IPS-11a (cell line): ENCODE measurements around the gene C16orf92.

Experiments used
- H3K4me3 ChIP-seq: one replicate; pipeline ENCODE4 v1.5.1; 2013; ENCODE audit warnings: low read depth, low read length, control low read depth

C16orf92 gene, protein sequence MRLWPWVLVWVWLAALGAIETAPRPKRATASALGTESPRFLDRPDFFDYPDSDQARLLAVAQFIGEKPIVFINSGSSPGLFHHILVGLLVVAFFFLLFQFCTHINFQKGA

DNA sequence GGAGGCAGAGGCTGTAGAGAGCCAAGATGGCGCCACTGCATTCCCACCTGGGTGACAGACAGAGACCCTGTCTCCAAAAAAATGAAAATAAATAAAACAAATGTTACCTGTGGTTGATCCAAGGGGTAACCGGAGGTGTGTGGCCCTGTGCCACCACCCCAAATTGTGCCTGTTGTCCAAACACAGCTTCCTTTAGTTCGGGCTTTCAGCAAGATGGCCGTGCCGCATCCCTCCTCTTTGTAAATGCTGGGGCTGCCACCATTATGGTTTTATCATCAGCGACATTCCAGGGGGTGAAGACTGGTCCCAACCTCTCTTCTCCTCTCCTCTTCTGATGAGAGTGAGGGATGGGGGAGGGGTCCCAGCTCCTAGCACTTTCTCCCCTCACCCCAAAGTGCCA is at the start of gene C16orf92:
TSS of gene C16orf92 (plus strand) at position 312 of the 400 bp plus-strand sequence. CDS start 143 bp downstream, outside the sequence.
- no peak within 1 kb of the TSS for H3K4me3 ChIP-seq

DNA sequence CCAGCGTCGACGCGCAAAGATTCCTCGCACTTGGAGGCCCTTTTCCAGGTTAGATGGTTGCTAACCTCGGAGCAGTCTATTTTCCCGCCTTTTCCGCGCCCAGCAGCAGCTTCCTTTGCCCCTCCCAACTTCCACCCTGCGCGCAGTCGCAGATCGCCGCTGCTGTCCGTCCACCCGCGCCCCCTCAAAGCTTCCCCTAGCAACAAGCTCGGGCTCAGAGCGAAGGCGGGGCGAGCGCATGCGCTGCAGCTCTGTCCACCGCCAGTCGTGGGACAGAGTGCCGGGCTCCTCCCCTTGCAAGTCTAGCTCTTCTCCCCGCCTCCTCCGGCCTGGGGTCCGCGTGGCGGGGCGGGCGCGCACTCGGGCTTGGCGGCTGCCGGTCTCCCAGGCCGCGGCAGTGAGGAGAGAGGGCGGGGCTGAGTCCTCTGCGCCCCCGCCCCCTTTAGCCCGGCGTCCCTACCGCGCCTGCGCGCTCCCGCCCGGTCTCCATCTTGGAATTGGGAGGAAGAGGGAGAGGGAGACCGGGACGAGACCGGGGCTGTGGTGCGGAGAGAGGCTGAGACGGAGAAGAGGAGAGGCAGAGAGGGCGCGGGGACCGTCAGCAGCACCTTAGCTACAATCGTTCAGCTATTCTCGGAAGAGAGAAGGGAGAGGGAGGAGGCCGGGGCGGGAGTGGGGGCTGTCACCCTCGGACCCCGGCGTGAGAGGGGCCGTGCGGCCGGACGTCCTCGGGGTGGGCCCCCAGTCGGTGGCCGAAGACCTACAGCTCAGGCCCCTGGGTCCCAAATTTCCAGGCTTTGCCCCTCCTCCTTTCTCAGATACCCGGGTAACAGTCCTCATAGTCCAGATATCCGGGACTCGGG is 49.4 kb upstream of the C16orf92 start, which contains the start of gene TAOK2:
TSS of gene TAOK2 (plus strand) at position 485 of the 863 bp plus-strand sequence. CDS start 3,905 bp downstream, outside the sequence.
- H3K4me3 ChIP-seq = peak within 1 kb of the TSS; percentile 85

DNA sequence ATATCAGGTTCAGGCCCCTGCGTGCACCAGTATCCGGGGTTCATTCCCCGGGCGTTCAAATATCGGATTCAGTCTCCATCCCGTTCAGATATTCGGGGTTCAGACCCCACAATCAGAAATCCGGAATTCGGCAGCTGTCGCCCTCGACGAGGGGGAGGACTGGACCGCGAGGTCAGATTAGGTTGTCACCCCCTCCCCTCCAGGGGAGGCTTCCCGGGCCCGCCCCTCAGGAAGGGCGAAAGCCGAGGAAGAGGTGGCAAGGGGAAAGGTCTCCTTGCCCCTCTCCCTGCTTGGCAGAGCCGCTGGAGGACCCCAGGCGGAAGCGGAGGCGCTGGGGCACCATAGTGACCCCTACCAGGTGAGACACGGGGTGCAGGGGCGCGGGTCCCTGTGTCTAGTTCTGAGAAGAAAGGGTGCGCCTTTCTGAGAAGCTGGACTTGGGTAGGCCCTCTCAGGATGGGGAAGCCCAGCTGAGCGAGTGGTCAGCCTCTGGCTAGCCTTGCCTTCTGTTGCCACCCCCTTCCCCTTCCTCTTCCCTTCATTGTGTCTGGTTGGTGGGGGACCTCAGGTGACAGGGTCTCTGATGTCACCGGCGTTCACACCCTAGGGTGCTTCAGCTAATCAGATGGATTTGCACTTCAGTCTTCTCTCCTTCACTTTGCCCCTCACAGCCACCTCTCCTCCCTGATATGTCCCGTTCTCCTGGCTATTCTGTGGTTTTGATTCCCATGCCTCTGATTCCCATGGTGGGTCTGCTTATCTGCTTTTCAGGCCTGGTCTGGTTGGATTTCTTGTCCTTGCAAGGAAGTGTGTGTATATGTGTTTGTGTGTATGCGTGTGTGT is 48.5 kb upstream of the C16orf92 start:
- peak overlapping the region; percentile 85 for H3K4me3 ChIP-seq

DNA sequence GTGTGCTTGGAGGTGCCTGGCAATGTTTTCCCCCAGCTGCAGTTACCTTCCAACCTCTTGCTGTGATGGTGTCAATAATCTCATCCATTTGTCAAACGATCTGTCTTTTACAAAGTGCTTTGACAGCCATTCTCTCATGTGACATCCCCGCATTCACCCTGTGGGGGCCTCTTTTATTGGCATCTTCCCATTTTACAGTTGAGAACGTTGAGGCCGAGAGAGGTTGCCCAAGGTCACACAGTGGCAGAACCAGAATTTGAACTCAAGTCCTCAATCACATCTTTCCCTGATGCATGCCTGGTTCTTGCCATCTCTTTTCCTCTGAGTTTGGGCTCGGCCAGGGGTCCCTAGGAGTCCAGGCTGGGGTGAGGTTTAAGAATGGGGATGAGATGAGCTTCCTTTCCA is 47.9 kb upstream of the C16orf92 start:
- H3K4me3 ChIP-seq = peak overlapping the region; percentile 85

DNA sequence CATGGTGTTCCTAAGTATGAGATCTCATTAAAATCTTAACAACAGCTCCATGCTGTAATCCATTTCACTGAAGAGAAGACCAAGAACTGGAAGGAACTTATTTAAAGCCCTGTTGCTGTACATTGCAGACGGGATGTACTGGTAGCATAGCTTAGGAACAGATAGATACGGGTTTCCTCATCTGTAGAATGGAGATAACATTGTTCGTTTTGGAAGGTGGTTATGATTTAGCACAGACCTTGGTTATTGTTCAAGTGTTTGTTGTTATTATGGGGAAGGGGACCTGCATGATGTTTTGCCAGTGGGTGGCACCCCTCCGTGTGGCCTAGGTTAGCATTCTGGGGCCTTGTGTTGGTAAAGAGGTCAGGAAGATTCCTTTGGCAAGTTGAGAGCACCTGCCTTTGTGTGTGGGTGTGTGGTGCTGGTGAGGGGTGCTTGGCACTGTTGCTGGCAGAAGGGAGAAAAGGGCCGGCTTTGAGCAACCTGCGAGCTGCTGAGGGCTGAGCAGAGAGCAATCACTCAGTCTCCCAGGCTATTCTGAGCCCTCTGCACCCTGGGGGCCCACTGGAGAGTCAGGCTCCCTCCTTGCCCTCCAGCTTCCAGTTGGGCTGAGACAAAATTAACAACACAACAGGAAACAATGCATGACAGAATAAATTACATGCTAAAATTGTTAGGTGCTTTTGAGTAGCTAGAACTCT is 47.0 kb upstream of the C16orf92 start:
- no peak overlapping the region for H3K4me3 ChIP-seq

DNA sequence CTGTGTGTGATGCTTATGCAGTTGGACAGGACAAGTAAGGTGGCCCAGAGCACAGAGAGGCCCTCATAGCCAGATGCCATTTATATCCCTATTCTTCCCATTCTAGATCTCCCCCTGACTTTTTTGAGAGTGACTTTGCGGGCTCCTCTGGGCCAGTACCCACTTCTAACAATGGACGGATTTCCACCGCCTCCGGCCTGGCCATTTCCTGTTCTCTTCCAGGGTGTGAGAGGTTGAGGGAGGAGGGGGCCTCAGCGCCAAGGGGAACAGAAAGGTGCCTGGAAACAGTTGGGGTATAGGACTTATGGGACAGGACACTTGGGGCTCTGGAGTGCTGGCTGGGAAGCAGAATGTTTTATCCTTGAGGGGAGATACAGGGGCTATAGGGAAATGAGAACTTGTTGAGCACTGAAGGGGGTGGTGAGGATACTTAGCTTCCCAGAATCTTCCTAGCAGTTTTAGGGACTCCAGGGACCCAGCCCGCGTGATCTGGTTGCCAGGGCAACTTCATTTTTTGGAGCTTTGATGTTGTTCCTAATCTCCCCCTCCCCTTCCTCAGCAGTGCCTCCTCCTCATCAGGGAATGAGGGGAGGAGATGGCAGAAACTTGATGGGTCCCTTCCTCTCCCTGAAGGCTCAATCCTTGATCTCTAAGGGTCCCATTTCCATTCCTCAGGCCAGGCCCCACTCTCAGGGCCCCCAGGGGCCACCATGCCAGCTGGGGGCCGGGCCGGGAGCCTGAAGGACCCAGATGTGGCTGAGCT is 45.8 kb upstream of the C16orf92 start:
- no peak overlapping the region for H3K4me3 ChIP-seq

DNA sequence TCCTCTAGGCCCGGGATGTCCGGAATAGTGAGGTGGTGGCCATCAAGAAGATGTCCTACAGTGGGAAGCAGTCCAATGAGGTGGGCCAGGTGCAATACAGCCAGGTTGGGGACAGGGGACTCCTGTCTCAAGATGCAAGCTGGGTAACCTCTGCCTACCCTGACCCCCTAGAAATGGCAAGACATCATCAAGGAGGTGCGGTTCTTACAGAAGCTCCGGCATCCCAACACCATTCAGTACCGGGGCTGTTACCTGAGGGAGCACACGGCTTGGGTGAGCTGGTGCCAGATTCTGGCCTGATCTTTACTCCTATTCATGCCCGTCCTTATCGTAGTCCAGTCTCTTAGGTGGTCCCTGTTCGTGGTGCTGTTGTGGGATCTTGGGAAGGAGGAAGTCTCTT is 44.9 kb upstream of the C16orf92 start:
- H3K4me3 ChIP-seq = no peak overlapping the region

DNA sequence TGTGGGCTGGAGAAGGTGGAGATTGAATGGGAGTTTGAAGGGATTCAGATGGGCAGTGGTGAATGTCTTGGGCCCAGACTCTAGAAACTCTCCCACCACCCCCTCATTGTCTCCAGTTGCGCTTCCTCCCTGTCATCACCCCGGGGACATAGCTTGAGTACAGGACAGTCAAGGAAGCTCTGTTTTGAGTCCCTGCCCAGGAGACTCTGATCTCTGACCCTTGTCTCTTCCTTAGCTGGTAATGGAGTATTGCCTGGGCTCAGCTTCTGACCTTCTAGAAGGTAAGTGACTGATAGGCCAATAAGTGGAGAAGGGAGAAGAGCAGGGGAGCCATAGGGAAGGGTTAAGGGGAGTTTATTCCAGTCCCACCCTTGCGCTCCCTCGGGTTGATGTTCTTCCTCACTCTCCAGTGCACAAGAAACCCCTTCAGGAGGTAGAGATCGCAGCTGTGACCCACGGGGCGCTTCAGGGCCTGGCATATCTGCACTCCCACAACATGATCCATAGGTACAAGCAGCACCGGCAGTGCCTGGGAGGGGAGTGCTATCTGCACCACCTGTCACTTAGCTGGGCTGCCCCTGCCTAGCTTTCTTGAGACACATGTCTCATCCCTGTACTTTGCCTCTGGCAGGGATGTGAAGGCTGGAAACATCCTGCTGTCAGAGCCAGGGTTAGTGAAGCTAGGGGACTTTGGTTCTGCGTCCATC is 44.3 kb upstream of the C16orf92 start:
- H3K4me3 ChIP-seq = no peak overlapping the region

DNA sequence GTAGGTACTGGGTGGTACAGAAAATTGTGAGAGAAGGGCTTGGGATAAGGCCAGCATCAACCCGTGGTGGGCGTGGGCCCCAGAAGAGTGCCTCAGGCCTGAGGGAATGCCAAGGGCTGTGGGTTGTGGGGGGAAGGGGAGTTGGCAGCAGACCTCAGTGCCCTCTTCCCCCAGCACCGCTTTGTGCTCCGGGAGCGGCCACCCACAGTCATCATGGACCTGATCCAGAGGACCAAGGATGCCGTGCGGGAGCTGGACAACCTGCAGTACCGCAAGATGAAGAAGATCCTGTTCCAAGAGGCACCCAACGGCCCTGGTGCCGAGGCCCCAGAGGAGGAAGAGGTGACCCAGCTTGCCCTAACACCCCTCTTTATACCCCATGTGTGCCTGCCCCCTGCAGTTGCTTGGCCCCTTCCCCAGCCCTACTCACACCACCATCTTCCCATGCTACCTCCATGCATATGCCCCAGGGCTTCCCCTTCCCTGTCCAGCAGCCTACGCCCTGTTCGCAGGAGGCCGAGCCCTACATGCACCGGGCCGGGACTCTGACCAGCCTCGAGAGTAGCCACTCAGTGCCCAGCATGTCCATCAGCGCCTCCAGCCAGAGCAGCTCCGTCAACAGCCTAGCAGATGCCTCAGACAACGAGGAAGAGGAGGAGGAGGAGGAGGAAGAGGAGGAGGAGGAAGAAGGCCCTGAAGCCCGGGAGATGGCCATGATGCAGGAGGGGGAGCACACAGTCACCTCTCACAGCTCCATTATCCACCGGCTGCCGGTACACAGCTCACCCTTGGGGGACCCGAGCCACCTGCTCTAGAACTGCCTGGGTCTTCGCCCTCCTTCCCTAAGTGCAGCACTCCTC is 40.2 kb upstream of the C16orf92 start:
- no peak overlapping the region for H3K4me3 ChIP-seq

DNA sequence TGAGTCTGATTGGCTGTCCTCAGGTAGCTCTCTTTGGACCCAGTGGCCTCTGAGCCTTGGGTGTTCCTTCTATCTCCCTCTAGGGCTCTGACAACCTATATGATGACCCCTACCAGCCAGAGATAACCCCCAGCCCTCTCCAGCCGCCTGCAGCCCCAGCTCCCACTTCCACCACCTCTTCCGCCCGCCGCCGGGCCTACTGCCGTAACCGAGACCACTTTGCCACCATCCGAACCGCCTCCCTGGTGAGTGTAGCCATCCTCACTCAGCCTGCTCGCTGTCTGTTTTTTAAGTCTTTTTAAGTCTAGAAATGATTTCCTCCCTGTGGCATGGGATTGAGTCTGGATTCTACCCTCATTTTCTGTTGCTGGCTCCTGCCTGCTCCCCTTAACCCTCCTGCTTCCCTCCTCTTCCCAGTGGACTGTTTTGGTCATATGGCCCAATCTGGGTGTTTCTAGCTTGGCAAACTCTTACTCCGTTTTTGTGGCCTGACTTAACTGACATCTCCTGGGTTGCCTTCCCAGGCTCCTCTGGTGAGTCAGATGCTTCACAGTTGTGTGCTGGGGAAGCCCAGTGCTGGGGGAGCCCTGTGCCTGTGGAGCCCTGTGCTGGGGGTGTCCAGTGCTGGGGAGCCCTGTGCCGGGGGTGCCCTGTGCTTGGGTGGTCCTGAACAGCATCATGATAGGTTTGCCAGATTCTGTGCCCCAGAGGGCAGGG is 39.4 kb upstream of the C16orf92 start:
- H3K4me3 ChIP-seq = no peak overlapping the region

DNA sequence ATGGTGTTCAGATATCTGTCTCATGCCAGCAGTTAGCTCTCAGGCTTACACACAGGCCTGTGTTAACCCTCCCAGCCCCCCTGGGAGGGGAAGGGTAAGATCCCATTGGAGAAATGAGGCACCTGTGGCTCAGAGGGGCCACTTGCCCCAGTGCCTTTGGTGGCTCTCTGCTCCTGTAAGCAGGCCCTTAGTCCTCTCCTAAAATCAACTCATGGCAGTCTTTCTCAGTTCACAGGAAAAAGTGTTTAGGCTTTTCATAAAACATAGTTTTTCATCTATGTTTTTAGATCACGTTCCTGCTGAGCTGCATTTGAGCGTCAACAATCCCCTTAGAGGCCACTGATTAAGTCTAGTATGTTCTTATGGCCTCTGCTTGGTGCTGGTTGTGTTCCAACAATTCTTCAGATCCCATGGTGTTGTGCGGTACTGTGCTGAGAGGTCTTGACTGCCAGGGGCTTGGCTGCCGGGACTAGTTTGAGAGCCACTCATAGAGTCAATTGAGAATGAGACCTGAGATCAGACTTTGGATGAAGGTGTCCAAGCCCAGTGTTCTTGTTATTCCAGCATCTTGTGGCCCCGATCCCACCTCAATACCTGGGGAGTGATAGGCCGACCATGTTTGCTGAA is 38.7 kb upstream of the C16orf92 start:
- H3K4me3 ChIP-seq = no peak overlapping the region

DNA sequence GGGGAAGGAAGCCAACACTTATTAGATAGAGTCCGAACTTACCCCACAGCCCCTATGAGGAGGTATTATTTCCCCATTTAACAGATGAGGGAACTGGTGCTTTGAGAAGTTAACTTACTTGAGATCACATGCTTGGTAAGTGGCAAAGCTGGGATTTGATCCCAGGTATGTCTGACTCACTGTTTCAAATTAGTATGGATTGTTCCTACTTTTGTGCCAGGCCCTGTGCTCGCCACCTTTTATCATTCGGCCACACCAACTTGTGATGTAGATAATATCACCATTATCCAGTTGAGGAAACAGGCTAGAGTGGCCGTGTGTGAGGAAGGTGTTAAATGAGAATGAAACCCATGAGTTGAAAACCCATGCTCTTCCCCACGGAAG is 38.2 kb upstream of the C16orf92 start:
- H3K4me3 ChIP-seq = no peak overlapping the region

DNA sequence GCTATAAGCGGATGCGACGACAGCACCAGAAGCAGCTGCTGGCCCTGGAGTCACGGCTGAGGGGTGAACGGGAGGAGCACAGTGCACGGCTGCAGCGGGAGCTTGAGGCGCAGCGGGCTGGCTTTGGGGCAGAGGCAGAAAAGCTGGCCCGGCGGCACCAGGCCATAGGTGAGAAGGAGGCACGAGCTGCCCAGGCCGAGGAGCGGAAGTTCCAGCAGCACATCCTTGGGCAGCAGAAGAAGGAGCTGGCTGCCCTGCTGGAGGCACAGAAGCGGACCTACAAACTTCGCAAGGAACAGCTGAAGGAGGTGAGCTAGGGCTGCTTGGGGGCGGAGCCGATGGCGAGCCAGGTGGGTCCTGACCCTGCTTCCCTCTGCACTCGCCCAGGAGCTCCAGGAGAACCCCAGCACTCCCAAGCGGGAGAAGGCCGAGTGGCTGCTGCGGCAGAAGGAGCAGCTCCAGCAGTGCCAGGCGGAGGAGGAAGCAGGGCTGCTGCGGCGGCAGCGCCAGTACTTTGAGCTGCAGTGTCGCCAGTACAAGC is 37.7 kb upstream of the C16orf92 start:
- H3K4me3 ChIP-seq = no peak overlapping the region

DNA sequence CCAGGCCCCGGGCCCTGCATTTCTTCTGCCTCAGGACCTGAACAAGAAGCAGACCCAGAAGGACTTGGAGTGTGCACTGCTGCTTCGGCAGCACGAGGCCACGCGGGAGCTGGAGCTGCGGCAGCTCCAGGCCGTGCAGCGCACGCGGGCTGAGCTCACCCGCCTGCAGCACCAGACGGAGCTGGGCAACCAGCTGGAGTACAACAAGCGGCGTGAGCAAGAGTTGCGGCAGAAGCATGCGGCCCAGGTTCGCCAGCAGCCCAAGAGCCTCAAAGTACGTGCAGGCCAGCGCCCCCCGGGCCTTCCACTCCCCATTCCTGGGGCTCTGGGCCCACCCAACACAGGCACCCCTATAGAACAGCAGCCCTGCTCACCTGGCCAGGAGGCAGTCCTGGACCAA is 36.8 kb upstream of the C16orf92 start:
- no peak overlapping the region for H3K4me3 ChIP-seq

DNA sequence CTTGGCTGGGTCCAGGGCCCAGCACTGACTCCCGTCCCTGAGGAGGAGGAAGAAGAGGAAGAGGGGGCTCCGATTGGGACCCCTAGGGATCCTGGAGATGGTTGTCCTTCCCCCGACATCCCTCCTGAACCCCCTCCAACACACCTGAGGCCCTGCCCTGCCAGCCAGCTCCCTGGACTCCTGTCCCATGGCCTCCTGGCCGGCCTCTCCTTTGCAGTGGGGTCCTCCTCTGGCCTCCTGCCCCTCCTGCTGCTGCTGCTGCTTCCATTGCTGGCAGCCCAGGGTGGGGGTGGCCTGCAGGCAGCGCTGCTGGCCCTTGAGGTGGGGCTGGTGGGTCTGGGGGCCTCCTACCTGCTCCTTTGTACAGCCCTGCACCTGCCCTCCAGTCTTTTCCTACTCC is 36.1 kb upstream of the C16orf92 start:
- no peak overlapping the region for H3K4me3 ChIP-seq

DNA sequence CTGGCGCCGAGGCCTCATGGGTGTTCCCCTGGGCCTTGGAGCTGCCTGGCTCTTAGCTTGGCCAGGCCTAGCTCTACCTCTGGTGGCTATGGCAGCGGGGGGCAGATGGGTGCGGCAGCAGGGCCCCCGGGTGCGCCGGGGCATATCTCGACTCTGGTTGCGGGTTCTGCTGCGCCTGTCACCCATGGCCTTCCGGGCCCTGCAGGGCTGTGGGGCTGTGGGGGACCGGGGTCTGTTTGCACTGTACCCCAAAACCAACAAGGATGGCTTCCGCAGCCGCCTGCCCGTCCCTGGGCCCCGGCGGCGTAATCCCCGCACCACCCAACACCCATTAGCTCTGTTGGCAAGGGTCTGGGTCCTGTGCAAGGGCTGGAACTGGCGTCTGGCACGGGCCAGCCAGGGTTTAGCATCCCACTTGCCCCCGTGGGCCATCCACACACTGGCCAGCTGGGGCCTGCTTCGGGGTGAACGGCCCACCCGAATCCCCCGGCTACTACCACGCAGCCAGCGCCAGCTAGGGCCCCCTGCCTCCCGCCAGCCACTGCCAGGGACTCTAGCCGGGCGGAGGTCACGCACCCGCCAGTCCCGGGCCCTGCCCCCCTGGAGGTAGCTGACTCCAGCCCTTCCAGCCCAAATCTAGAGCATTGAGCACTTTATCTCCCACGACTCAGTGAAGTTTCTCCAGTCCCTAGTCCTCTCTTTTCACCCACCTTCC is 35.5 kb upstream of the C16orf92 start:
- H3K4me3 ChIP-seq = no peak overlapping the region
